Measurements from ENCODE around the gene SUGCT.
"Not testable (repeated sequence)": the region's sequence is repeated elsewhere in the genome, so short reads cannot be mapped to it uniquely, and the experiment has no call there.

The SUGCT gene

DNA sequence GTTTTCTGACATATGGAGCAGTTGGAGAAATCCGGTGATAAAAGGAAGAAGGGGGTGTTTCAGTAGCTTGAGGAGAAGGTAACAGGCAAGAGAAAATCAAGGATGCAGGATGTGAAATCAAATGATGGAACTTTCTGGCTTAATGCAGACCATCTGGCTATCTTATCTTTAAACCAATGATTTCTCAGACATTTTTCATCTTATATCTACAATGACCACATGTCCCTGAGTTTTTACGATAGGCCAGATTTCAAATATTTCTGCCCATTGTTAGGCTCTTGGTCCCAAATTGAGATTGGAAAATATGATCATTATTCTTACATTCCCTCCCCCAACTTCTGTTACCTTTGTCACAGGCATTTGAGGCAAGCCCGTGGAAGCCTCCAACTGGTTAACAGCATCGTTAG is 486.8 kb downstream of the SUGCT start:
- Mint-ChIP-seq H3K9me3 (no peaks in the 10 kb centered on the region), H3K27ac (no peak overlapping the region), H3K4me1 (no peaks in the 10 kb centered on the region), H3K27me3 (no peaks in the 10 kb centered on the region), H3K36me3 (no peaks in the 10 kb centered on the region), H3K4me3 (no peak overlapping the region)
- ATAC-seq = no peak

GRCh38 chr7:40622941-40623501 is 488.2 kb downstream of the SUGCT start:
- Mint-ChIP-seq H3K27ac (no peak overlapping the region), H3K9me3 (no peaks in the 10 kb centered on the region), H3K4me3 (no peak overlapping the region), H3K4me1 (no peaks in the 10 kb centered on the region), H3K36me3 (no peaks in the 10 kb centered on the region), H3K27me3 (no peaks in the 10 kb centered on the region)
- no peak for ATAC-seq

DNA sequence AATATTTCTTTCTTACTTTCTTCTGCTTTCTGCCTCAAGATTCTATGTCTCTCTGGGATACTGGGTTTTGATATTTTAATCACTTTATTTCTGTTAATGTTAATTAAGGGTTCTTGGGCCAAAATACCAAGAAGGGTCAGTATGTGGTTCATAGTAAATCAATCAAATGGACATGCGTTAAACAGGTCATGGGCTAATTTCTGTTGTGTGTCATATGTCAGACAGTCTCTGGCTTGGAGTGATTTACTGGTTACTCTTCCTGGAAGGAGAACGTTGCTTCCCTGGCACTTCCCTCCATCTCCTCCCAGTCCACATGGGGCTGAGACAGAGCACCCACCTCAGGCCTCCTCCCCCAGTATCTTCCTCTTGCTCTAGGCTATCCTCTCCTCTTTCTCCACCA is 489.1 kb downstream of the SUGCT start:
- H3K27ac Mint-ChIP-seq = no peak overlapping the region
- H3K4me3 Mint-ChIP-seq = no peak overlapping the region
- no peaks in the 10 kb centered on the region for H3K36me3 Mint-ChIP-seq
- ATAC-seq = no peak
- H3K4me1 Mint-ChIP-seq = no peaks in the 10 kb centered on the region
- H3K27me3 Mint-ChIP-seq = no peaks in the 10 kb centered on the region
- H3K9me3 Mint-ChIP-seq = no peaks in the 10 kb centered on the region

- not testable (repeated sequence) for H3K4me1 Mint-ChIP-seq
Measured at GRCh38 chr7:40627361-40627760, 492.6 kb downstream of the SUGCT start.

GRCh38 chr7:40629891-40630290 is 495.1 kb downstream of the SUGCT start:
- H3K27me3 Mint-ChIP-seq = no peaks in the 10 kb centered on the region
- no peaks in the 10 kb centered on the region for H3K9me3 Mint-ChIP-seq
- ATAC-seq = no peak
- no peaks in the 10 kb centered on the region for H3K4me1 Mint-ChIP-seq
- no peak overlapping the region for H3K4me3 Mint-ChIP-seq
- H3K27ac Mint-ChIP-seq = no peak overlapping the region
- no peaks in the 10 kb centered on the region for H3K36me3 Mint-ChIP-seq

More at GRCh38 chr7:40627361-40627760, 492.6 kb downstream of the SUGCT start:
- H3K4me3 Mint-ChIP-seq, ATAC-seq, H3K27ac Mint-ChIP-seq, H3K36me3 Mint-ChIP-seq, H3K9me3 Mint-ChIP-seq, H3K27me3 Mint-ChIP-seq: not testable (repeated sequence)

DNA sequence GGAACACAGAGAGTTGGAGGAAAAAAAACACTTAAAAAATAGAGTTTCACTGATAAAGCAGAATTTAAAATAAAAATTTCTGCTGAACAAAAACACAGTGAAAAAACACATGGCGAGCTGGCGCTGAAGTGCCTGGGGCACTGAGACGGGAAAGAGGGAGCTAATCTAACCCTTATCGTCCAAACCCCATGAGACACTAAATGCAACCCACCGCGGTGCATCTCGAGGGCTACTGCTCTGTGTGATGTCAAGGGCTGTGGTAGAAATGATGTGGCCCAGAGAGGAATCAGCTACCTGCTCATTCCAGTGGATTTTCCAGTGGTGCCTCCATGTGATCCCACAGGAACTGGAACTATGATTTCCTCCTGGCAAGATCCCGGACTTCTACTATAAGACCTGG is 499.3 kb downstream of the SUGCT start:
- Mint-ChIP-seq H3K27me3 (no peaks in the 10 kb centered on the region), H3K4me1 (no peaks in the 10 kb centered on the region), H3K4me3 (no peak overlapping the region), H3K27ac (no peak overlapping the region), H3K36me3 (no peaks in the 10 kb centered on the region), H3K9me3 (no peaks in the 10 kb centered on the region)
- ATAC-seq = no peak

- Mint-ChIP-seq H3K4me3 (no peak overlapping the region), H3K36me3 (no peaks in the 10 kb centered on the region), H3K27ac (no peak overlapping the region), H3K27me3 (no peaks in the 10 kb centered on the region), H3K4me1 (no peaks in the 10 kb centered on the region), H3K9me3 (no peaks in the 10 kb centered on the region)
- no peak for ATAC-seq
Measured at GRCh38 chr7:40638545-40639320, 503.9 kb downstream of the SUGCT start.

GRCh38 chr7:40640566-40640965 is 505.8 kb downstream of the SUGCT start:
- Mint-ChIP-seq H3K4me1 (no peaks in the 10 kb centered on the region), H3K27ac (no peak overlapping the region), H3K9me3 (no peaks in the 10 kb centered on the region), H3K4me3 (no peak overlapping the region), H3K27me3 (no peaks in the 10 kb centered on the region), H3K36me3 (no peaks in the 10 kb centered on the region)
- ATAC-seq = no peak

DNA sequence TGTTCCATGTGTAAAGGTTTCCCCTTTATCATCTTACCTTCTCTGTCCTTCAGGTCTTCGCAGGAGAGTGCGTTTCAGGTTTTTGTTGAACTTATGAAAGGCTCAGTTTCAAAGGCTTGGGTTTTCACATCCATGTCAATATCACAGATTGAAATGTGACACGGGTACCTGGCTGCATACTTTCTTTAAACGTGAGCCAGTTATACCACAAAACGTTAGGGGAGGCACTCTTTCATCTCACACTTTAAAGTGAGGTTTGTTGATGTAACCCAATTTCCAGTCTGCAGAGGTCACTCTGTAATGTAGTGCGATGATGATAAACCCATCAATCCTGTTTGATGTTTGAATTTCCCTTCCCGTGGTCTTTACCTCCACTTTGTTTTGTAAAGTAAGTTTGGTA is 506.9 kb downstream of the SUGCT start:
- Mint-ChIP-seq H3K27ac (no peak overlapping the region), H3K4me1 (no peaks in the 10 kb centered on the region), H3K36me3 (no peaks in the 10 kb centered on the region), H3K4me3 (no peak overlapping the region), H3K9me3 (no peaks in the 10 kb centered on the region), H3K27me3 (no peaks in the 10 kb centered on the region)
- no peak for ATAC-seq

- Mint-ChIP-seq H3K27ac (no peak overlapping the region), H3K36me3 (no peaks in the 10 kb centered on the region), H3K9me3 (no peaks in the 10 kb centered on the region), H3K27me3 (no peaks in the 10 kb centered on the region), H3K4me3 (no peak overlapping the region), H3K4me1 (no peaks in the 10 kb centered on the region)
- no peak for ATAC-seq
Measured at GRCh38 chr7:40643664-40644063, 508.9 kb downstream of the SUGCT start.

DNA sequence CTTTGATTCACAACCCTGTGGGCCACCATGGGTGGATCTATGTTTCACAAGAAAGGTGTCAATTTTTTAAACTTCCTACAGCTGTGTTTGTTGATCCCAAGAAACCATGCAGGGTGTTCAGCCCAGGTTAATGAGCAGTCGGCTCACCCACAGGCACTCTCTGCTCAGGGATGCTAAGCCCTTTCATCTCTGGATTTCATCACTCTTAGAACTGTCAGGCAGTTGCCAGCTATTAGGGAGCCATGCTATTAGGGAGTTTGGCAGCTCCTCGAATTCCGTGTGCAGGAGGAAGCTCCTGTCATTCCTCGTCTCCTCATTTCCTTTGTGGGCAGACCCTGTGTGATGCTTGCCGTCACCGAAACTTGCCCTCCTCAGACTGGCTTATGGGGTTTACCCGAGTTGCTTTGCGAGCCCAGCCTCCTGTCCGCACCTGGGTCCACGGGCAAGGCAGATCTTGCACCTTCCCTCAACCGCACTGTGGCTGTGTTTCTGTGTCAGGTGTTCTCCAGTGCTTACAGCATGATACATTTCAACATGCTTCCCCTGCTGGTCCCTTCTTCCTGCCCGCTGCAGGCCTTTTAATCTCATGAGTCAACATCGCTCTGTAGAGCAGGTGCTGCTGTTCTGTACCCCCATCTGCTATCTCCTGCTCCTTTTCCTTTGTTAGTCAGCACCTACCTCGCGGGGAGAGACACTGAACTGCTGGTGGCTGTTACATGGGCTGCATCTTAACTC is 509.8 kb downstream of the SUGCT start:
- Mint-ChIP-seq H3K4me3 (no peak overlapping the region), H3K27ac (no peak overlapping the region)

GRCh38 chr7:40645197-40645596 is 510.4 kb downstream of the SUGCT start:
- H3K36me3 Mint-ChIP-seq = no peaks in the 10 kb centered on the region
- no peaks in the 10 kb centered on the region for H3K9me3 Mint-ChIP-seq
- no peak overlapping the region for H3K4me3 Mint-ChIP-seq
- H3K27ac Mint-ChIP-seq = no peak overlapping the region
- no peaks in the 10 kb centered on the region for H3K27me3 Mint-ChIP-seq
- no peaks in the 10 kb centered on the region for H3K4me1 Mint-ChIP-seq
- no peak for ATAC-seq

More for the DNA sequence above, 509.8 kb downstream of the SUGCT start:
- no peak for ATAC-seq
- Mint-ChIP-seq H3K9me3 (no peaks in the 10 kb centered on the region), H3K36me3 (no peaks in the 10 kb centered on the region), H3K27me3 (no peaks in the 10 kb centered on the region), H3K4me1 (no peaks in the 10 kb centered on the region)

- H3K4me3 Mint-ChIP-seq = no peak overlapping the region
- H3K36me3 Mint-ChIP-seq = no peaks in the 10 kb centered on the region
- H3K4me1 Mint-ChIP-seq = no peaks in the 10 kb centered on the region
- no peaks in the 10 kb centered on the region for H3K27me3 Mint-ChIP-seq
- no peaks in the 10 kb centered on the region for H3K9me3 Mint-ChIP-seq
- no peak for ATAC-seq
- no peak overlapping the region for H3K27ac Mint-ChIP-seq
Measured at GRCh38 chr7:40646717-40647116, 511.9 kb downstream of the SUGCT start.

DNA sequence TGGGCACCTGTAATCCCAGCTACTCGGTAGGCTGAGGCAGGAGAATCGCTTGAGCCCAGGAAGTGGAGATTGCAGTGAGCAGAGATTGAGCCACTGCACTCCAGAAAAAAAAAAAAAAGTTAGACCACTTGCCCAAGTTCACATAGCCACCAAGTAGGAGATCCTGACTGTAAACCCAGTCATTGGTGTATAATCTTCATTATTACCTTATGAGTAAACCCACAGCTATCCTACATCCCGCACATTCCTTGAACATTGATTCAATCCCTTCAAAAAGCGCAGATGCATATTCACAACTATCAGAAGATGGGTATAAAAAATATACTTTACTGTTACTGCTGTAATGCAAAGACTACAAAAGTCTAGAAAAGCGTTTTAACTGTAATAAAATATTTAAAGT is 512.9 kb downstream of the SUGCT start:
- Mint-ChIP-seq H3K27ac (no peak overlapping the region), H3K36me3 (no peaks in the 10 kb centered on the region), H3K9me3 (no peaks in the 10 kb centered on the region), H3K4me1 (no peaks in the 10 kb centered on the region), H3K4me3 (no peak overlapping the region), H3K27me3 (no peaks in the 10 kb centered on the region)
- no peak for ATAC-seq

- Mint-ChIP-seq H3K36me3 (no peaks in the 10 kb centered on the region), H3K4me1 (no peaks in the 10 kb centered on the region), H3K4me3 (no peak overlapping the region), H3K9me3 (no peaks in the 10 kb centered on the region), H3K27me3 (no peaks in the 10 kb centered on the region), H3K27ac (no peak overlapping the region)
- ATAC-seq = no peak
Measured at GRCh38 chr7:40649247-40649646, 514.4 kb downstream of the SUGCT start.

- not testable (repeated sequence) for H3K27ac Mint-ChIP-seq, H3K4me3 Mint-ChIP-seq, H3K27me3 Mint-ChIP-seq, H3K9me3 Mint-ChIP-seq, H3K4me1 Mint-ChIP-seq, H3K36me3 Mint-ChIP-seq, ATAC-seq
Measured at GRCh38 chr7:40650903-40651302, 516.1 kb downstream of the SUGCT start.
